MM.1S (cell line): Measurements from ENCODE around the gene KTN1.

Experiments used
- DNase-seq: peaks from one replicate; pipeline ENCODE4 v3.0.0-alpha.2; 2015
- H2AFZ ChIP-seq: fragments of 300-600 bp; sonication (generic); 2 replicates; pipeline ENCODE4 v1.6.0; 2016; ENCODE audit warnings: antibody characterized with exemption, low read length
- H3F3A ChIP-seq: fragments of 300-600 bp; sonication (generic); 2 replicates; pipeline ENCODE4 v1.6.1; 2016; ENCODE audit warnings: mild to moderate bottlenecking, antibody characterized with exemption, low read length, moderate library complexity, mixed read lengths; ENCODE audit not compliant: insufficient read depth
- H3K27ac ChIP-seq: fragments of 300-600 bp; sonication (generic); 2 replicates; pipeline ENCODE4 v1.5.1; 2016; ENCODE audit warnings: mild to moderate bottlenecking, low read length
- H3K27me3 ChIP-seq: fragments of 300-600 bp; sonication (generic); replicated peaks from 2 replicates; pipeline ENCODE4 v1.6.0; 2016; ENCODE audit warnings: low read length; ENCODE audit not compliant: insufficient read depth
- H3K36me3 ChIP-seq: fragments of 300-600 bp; sonication (generic); replicated peaks from 2 replicates; pipeline ENCODE4 v1.6.1; 2016; ENCODE audit warnings: mild to moderate bottlenecking, low read length, mixed read lengths; ENCODE audit not compliant: insufficient read depth
- H3K4me1 ChIP-seq: fragments of 300-600 bp; sonication (generic); 2 replicates; pipeline ENCODE4 v1.6.1; 2016; ENCODE audit warnings: low read length, mixed read lengths
- H3K4me2 ChIP-seq: fragments of 300-600 bp; sonication (generic); 2 replicates; pipeline ENCODE4 v1.6.0; 2016; ENCODE audit warnings: low read depth, low read length
- H3K4me3 ChIP-seq: fragments of 300-600 bp; sonication (generic); 2 replicates; pipeline ENCODE4 v1.5.1; 2016; ENCODE audit warnings: low read length, mixed read lengths
- H3K79me2 ChIP-seq: fragments of 300-600 bp; sonication (generic); 2 replicates; pipeline ENCODE4 v1.6.1; 2016; ENCODE audit warnings: mixed run types, low read length, mixed read lengths
- H3K9ac ChIP-seq: fragments of 300-600 bp; sonication (generic); 2 replicates; pipeline ENCODE4 v1.6.1; 2016; ENCODE audit warnings: low read length, mixed read lengths
- H3K9me2 ChIP-seq: fragments of 300-600 bp; sonication (generic); replicated peaks from 2 replicates; pipeline ENCODE4 v1.6.1; 2016; ENCODE audit warnings: mild to moderate bottlenecking, low read length, mixed read lengths; ENCODE audit not compliant: insufficient read depth
- H3K9me3 ChIP-seq: fragments of 300-600 bp; sonication (generic); replicated peaks from 2 replicates; pipeline ENCODE4 v1.6.1; 2016; ENCODE audit warnings: mild to moderate bottlenecking, low read length, mixed read lengths; ENCODE audit not compliant: insufficient read depth
- H4K20me1 ChIP-seq: fragments of 300-600 bp; sonication (generic); 2 replicates; pipeline ENCODE4 v1.6.1; 2016; ENCODE audit warnings: mild to moderate bottlenecking, low read length, moderate library complexity, mixed read lengths; ENCODE audit not compliant: insufficient read depth
- CTCF ChIP-seq: fragments of 300-600 bp; sonication (generic); IDR thresholded peaks from 2 replicates; pipeline ENCODE4 v1.5.1; 2016; ENCODE audit warnings: antibody characterized with exemption, low read length, mixed read lengths
- EZH2 ChIP-seq: fragments of 300-600 bp; sonication (generic); optimal IDR thresholded peaks from 2 replicates; pipeline ENCODE3; 2017; ENCODE audit warnings: low read depth, mild to moderate bottlenecking, antibody characterized with exemption, low read length, mixed read lengths
- EZH2phosphoT487 ChIP-seq: fragments of 300-600 bp; sonication (generic); IDR thresholded peaks from 2 replicates; pipeline ENCODE4 v1.6.1; 2018; ENCODE audit warnings: antibody characterized with exemption, low read length

The KTN1 gene

GRCh38 chr14:55654243-55654642, 74.2 kb downstream of the KTN1 start:
- Histone ChIP-seq H3K4me3 (no peak overlapping the region), H4K20me1 (no peaks in the 10 kb centered on the region), H3K27me3 (no peaks in the 10 kb centered on the region), H2AFZ (no peak overlapping the region), H3K4me2 (no peak overlapping the region), H3K9me2 (no peaks in the 10 kb centered on the region), H3K27ac (no peak overlapping the region), H3F3A (no peaks in the 10 kb centered on the region), H3K9ac (no peak overlapping the region), H3K79me2 (no peaks in the 10 kb centered on the region), H3K36me3 (no peaks in the 10 kb centered on the region), H3K9me3 (no peaks in the 10 kb centered on the region), H3K4me1 (no peaks in the 10 kb centered on the region)
- TF ChIP-seq CTCF (no peak), EZH2 (no peak), EZH2phosphoT487 (no peak)
- no peak for DNase-seq

GRCh38 chr14:55661029-55661428, 81.0 kb downstream of the KTN1 start:
- Histone ChIP-seq H3K9ac (no peak overlapping the region), H3K9me2 (no peaks in the 10 kb centered on the region), H3K79me2 (no peaks in the 10 kb centered on the region), H3K4me3 (no peak overlapping the region), H3K27ac (no peak overlapping the region), H3K36me3 (no peaks in the 10 kb centered on the region), H3F3A (no peaks in the 10 kb centered on the region), H3K4me1 (peaks cover 7% of the 10 kb centered on the region; the same call in 1 of the 2 replicates), H3K9me3 (no peaks in the 10 kb centered on the region), H4K20me1 (no peaks in the 10 kb centered on the region), H3K27me3 (no peaks in the 10 kb centered on the region), H3K4me2 (peak overlapping the region; percentile 39; the same call in 1 of the 2 replicates), H2AFZ (no peak overlapping the region)
- TF ChIP-seq CTCF = no peak
- TF ChIP-seq EZH2phosphoT487 = no peak
- TF ChIP-seq EZH2 = no peak
- DNase-seq = no peak

GRCh38 chr14:55662752-55663151, 82.7 kb downstream of the KTN1 start:
- Histone ChIP-seq H2AFZ (no peak overlapping the region), H3F3A (no peaks in the 10 kb centered on the region), H3K4me3 (no peak overlapping the region), H3K9me3 (no peaks in the 10 kb centered on the region), H3K27ac (no peak overlapping the region), H3K79me2 (no peaks in the 10 kb centered on the region), H3K36me3 (no peaks in the 10 kb centered on the region), H4K20me1 (no peaks in the 10 kb centered on the region), H3K4me1 (peaks cover 7% of the 10 kb centered on the region; the same call in 1 of the 2 replicates), H3K9me2 (no peaks in the 10 kb centered on the region), H3K9ac (no peak overlapping the region), H3K4me2 (no peak overlapping the region), H3K27me3 (no peaks in the 10 kb centered on the region)
- TF ChIP-seq EZH2 (no peak), CTCF (no peak), EZH2phosphoT487 (no peak)
- DNase-seq = no peak
